GM19351 (cell line): ENCODE measurements around the gene ZNF385C.

Source experiments
- ATAC-seq: cut with Tn5 transposase; IDR thresholded peaks from one replicate; pipeline ENCODE4 v1.9.1; 2021; ENCODE audit warnings: mild to moderate bottlenecking, moderate library complexity; ENCODE audit not compliant: unreplicated experiment

The ZNF385C gene

GRCh38 chr17:42081516-42082129, 16.6 kb downstream of the ZNF385C start:
- ATAC-seq = no peak

- no peak for ATAC-seq
Measured at GRCh38 chr17:42079541-42079940, 18.7 kb downstream of the ZNF385C start.

- no peak for ATAC-seq
Measured at GRCh38 chr17:42078396-42079043, 19.8 kb downstream of the ZNF385C start.

GRCh38 chr17:42077755-42078154, 20.5 kb downstream of the ZNF385C start:
- ATAC-seq = no peak

- no peak for ATAC-seq
Measured at GRCh38 chr17:42076797-42077559, 21.3 kb downstream of the ZNF385C start.

- no peak for ATAC-seq
Measured at GRCh38 chr17:42075789-42076188, 22.5 kb downstream of the ZNF385C start.

GRCh38 chr17:42072323-42073187, 25.7 kb downstream of the ZNF385C start:
- no peak for ATAC-seq

- no peak for ATAC-seq
Measured at GRCh38 chr17:42071810-42072209, 26.5 kb downstream of the ZNF385C start.

GRCh38 chr17:42068979-42069378, 29.3 kb downstream of the ZNF385C start:
- ATAC-seq = no peak

GRCh38 chr17:42067371-42068091, 30.7 kb downstream of the ZNF385C start:
- no peak for ATAC-seq

GRCh38 chr17:42065201-42065600, 33.1 kb downstream of the ZNF385C start:
- no peak for ATAC-seq

GRCh38 chr17:42062681-42063080, 35.6 kb downstream of the ZNF385C start:
- no peak for ATAC-seq

GRCh38 chr17:42061646-42062487, 36.4 kb downstream of the ZNF385C start:
- ATAC-seq = no peak

- no peak for ATAC-seq
Measured at GRCh38 chr17:42060231-42060630, 38.0 kb downstream of the ZNF385C start.

GRCh38 chr17:42059815-42060214, 38.5 kb downstream of the ZNF385C start:
- no peak for ATAC-seq

- ATAC-seq = no peak
Measured at GRCh38 chr17:42058063-42058462, 40.2 kb downstream of the ZNF385C start.

GRCh38 chr17:42056635-42057034, 41.6 kb downstream of the ZNF385C start:
- ATAC-seq = no peak

GRCh38 chr17:42055496-42055895, 42.8 kb downstream of the ZNF385C start:
- ATAC-seq = no peak

GRCh38 chr17:42055027-42055426, 43.2 kb downstream of the ZNF385C start:
- no peak for ATAC-seq
